ENCODE measurements around the gene SSH2. TPM values are rescaled to one million over a fixed set of nuclear protein-coding genes. Genes with fewer than 3 reads are reported as not detected.
A peak's percentile ranks its signal among the peaks of the same experiment; 100 is the strongest.

Gene SSH2
- total RNA-seq, 4 donors from 2014 or later: 14.7 to 33.6 (median 22.2) TPM

DNA sequence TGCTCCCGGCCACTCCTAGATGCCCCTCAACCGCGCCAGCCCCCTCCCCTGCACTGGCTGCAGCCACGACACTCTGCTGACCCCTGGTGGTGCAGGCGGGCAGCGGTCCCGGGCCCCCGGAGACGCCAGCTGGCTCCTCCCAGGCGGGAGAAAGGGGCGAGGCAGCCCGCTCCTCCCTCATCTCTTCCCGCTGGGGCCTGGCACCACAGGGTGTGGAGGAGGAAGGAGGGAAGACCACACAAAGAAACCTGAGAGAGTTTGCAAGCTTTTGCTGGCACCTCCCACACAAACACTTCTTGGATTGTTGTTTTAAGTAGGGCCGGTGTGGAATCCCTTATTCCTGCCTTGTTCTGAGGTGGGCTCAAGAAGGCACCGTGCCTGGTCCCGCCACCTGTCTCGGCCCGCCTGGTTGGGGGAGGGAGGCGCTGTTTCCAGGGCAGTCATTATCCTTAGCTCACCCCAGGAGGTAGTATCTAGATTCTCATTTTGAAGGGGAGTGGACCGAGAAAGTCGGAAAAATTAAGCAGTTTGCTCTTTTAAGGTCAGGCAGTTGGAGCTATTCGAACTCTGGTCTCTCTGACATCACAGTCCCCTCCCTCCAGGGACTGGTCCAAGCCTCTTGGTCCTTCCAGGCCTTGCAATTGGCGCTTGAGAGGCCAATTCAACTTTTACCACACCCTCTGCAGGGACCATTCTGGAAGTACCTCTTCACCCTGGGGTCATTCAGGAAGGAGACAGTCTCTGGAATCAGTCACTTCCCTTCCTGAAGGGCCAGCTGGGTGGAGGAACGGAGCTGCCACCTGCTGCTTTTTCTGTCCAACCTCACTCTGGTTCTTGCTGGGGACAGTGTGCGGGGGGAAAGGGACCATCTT is 338.1 kb downstream of the SSH2 start:
- no peaks in the 10 kb centered on the region for H3K27me3 ChIP-seq
- no peak for TF ChIP-seq EP300 (IDR thresholded peaks at IDR 0.05)
- TF ChIP-seq, protein P1, sequence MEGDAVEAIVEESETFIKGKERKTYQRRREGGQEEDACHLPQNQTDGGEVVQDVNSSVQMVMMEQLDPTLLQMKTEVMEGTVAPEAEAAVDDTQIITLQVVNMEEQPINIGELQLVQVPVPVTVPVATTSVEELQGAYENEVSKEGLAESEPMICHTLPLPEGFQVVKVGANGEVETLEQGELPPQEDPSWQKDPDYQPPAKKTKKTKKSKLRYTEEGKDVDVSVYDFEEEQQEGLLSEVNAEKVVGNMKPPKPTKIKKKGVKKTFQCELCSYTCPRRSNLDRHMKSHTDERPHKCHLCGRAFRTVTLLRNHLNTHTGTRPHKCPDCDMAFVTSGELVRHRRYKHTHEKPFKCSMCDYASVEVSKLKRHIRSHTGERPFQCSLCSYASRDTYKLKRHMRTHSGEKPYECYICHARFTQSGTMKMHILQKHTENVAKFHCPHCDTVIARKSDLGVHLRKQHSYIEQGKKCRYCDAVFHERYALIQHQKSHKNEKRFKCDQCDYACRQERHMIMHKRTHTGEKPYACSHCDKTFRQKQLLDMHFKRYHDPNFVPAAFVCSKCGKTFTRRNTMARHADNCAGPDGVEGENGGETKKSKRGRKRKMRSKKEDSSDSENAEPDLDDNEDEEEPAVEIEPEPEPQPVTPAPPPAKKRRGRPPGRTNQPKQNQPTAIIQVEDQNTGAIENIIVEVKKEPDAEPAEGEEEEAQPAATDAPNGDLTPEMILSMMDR (IDR thresholded peaks at IDR 0.05): peak; percentile 74 to 95
- no peak for TF ChIP-seq POLR2A (IDR thresholded peaks at IDR 0.05)
- no peak for TF ChIP-seq POLR2AphosphoS5 (IDR thresholded peaks at IDR 0.05)
- no peaks in the 10 kb centered on the region for H3K36me3 ChIP-seq
- WGBS: 7% methylated on average over 23 of the region's 25 CpGs
- peak in 1 of 2 donors; percentile 91 for DNase-seq (ENCODE audit: low spot score in 2 of 2)
- peak overlapping the region; percentile 86 for H3K27ac ChIP-seq
- no peaks in the 10 kb centered on the region for H3K9me3 ChIP-seq
- peak overlapping the region; percentile 88 for H3K4me3 ChIP-seq
- H3K4me1 ChIP-seq: peaks cover 82% of the 10 kb centered on the region

DNA sequence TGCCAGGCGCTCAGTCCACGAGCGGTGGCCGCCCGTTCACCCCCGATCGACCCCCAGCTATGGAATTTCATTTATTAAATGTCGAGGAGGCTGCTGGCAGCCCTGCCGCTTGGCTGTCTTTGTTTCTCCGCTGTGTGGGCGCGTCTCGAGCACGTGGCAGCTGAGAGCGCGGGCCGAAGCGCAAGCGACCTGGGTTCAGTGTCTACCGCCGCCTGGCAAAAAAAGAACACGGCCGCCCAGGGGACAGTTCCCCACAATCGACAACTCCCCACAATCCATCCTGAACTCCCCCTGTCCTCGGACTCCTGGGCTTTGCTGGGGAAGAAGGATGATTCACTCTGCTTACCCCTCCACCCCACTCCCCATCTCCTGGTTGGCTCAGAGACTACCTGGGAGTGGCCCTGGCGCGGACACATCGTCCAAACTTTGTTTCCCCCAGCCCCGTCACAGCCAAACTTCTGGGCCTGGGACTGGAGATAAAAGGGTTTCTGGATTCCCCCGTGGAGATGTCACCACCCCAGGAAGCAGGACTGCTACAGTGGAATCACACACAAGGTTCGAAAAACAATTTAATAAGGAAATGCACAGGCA is 338.8 kb downstream of the SSH2 start:
- no peaks in the 10 kb centered on the region for H3K9me3 ChIP-seq
- DNase-seq (ENCODE audit: low spot score in 2 of 2): no peak
- peak overlapping the region; percentile 86 for H3K27ac ChIP-seq
- no peaks in the 10 kb centered on the region for H3K36me3 ChIP-seq
- H3K27me3 ChIP-seq: no peaks in the 10 kb centered on the region
- no peak for TF ChIP-seq EP300 (IDR thresholded peaks at IDR 0.05)
- TF ChIP-seq, protein P1 (IDR thresholded peaks at IDR 0.05): no peak
- H3K4me3 ChIP-seq: peak overlapping the region; percentile 88
- WGBS: 0% methylated on average over 6 of the region's 31 CpGs
- H3K4me1 ChIP-seq: peaks cover 84% of the 10 kb centered on the region

DNA sequence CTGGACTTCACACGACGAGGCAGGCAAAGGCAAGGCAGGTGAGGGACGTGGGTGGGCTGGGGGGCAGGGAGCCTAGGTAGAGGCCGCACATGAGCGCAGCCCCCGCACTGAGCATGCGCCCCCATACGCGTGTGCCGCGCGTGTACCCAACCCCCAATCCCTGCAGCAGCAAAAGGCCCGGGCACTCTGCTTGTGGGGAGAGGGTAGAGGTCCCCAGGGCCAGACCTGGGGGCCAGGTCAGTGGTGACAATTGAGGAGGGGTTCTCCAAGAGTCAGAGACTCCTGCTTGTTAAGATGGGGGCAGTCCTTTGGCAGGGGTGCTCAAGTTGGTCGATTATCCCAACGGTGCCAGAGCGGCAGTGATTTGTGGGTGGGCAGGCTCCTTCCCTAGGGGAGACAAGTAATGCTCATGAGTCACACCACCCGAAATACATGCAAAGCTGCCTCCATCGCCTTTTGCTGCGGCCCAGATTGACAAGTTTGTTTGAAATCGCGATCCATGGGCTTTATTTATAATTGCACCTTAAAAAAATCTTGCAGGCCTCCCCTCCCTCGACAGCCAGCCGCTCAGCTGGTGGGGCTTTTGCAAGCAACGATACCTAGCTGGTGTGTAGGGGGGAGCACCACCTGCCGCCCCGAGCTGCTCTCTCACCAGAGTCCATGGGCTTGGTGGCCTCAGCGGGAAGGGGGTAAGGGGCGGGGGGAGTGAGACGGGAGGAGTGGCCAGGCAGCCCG is 339.4 kb downstream of the SSH2 start:
- TF ChIP-seq, protein P1 (IDR thresholded peaks at IDR 0.05): no peak
- TF ChIP-seq EP300 (IDR thresholded peaks at IDR 0.05): no peak
- Histone ChIP-seq H3K9me3 (no peaks in the 10 kb centered on the region), H3K4me1 (peaks cover 84% of the 10 kb centered on the region), H3K27ac (peak overlapping the region; percentile 86), H3K4me3 (peak overlapping the region; percentile 88), H3K27me3 (no peaks in the 10 kb centered on the region), H3K36me3 (no peaks in the 10 kb centered on the region)
- no peak for DNase-seq (ENCODE audit: low spot score in 2 of 2)
- 12% methylated on average over 11 of the region's 30 CpGs for WGBS

DNA sequence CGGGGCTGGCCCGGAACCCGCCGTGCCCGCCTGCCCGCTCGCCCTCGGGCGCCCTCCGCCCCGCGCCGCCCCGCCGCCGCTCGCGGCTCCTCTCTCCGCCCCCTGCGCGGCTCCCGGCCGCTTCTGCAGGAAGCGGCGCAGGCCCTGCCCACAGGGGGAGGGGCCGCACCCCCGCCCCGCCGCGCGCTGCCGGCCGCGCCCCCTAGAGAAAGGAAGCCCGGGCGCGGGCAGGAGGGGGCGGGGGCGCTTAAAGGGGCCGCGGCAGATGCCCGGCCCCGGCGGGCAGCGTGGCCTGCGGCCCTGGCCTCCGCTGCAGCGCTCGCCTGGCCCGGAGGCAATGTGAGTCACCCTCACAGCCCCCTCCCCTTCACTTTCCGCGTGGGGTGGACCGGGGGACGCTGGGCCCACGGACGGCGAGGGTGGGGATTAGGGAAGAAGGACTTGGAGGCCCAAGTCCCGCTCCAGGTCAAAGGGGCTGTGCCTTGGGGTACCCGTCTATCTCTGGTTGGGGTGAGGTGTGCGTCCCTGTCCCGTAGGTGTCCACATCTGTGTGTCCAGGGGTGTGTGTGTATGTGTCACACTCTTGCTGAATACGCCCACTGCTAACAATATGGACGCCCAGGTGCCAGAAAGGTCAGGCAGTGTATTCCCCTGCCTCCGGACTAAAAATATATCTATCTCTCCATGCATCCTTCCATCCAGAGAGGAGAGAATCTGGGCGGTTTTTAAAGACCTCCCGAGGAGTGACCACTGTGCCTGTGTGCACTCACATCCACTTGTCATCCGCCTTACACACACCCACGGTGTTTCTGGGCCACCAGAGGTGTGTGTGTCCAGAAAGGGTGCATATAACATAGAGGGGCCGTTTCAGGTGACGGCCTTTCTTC is 340.3 kb downstream of the SSH2 start, which contains the start of gene GIT1:
GIT1 (minus strand) TSS at position 125 of the 887 bp plus-strand sequence. CDS start 270 bp downstream, outside the sequence.
- DNase-seq (ENCODE audit: low spot score in 2 of 2): no peak
- WGBS: 6% methylated on average over 16 of the region's 70 CpGs
- H3K9me3 ChIP-seq: no peaks in the 10 kb centered on the region
- H3K4me1 ChIP-seq: peaks cover 88% of the 10 kb centered on the region
- peak within 1 kb of the TSS; percentile 86 for H3K27ac ChIP-seq
- TF ChIP-seq, protein P1 (IDR thresholded peaks at IDR 0.05): no peak
- TF ChIP-seq POLR2A (IDR thresholded peaks at IDR 0.05): peak in 1 of 2 donors; percentile 39
- peak within 1 kb of the TSS; percentile 88 for H3K4me3 ChIP-seq
- H3K36me3 ChIP-seq: no peaks in the 10 kb centered on the region
- no peaks in the 10 kb centered on the region for H3K27me3 ChIP-seq
